HG02973 (cell line): ENCODE measurements around the gene IMMP2L.

Experiments
- ATAC-seq: cut with Tn5 transposase; IDR thresholded peaks from one replicate; pipeline ENCODE4 v1.9.1; 2021; ENCODE audit warnings: moderate library complexity; ENCODE audit not compliant: unreplicated experiment

The IMMP2L gene

GRCh38 chr7:110897538-110897937 lies 664.8 kb downstream of the IMMP2L start:
- no peak for ATAC-seq

DNA sequence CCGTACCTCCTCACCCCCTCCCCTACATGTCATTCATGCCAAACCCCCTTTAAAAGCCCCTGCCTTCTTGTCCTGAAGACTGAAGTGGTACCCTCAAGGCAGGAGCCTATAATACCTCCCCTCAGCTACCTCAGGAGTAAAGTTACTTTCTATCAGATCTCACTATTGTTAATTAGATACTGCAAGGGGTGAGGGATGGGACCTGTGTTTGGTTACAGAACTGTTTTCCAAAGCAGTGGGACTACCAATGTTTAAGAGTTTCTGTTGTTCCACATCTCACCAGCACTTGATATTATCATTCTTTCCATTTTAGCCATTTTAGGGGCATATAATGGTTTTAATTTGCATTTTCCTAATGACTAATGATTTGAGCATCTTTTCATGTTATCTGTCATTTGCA lies 668.2 kb downstream of the IMMP2L start:
- no peak for ATAC-seq

- ATAC-seq, result no peak
Measured at GRCh38 chr7:110891197-110891596, 671.1 kb downstream of the IMMP2L start.

DNA sequence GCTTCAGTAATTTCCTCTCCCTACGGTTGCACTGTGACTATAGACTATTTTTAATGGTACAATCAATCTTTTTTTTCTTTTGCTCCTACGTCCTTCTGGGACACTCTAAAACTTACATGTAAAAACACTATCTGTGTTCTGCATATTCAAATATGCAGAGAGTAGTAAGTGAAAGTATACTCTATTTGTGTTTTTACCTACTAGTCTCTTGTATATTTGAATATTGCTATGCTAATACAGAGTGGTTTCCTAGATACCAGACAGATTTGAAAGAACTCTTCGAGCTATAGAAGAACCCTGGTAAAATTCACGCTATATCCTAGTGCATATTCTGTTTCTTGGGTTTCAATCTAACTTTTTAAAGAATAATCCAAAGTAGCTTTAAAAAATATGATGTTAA lies 672.2 kb downstream of the IMMP2L start:
- ATAC-seq, result no peak

DNA sequence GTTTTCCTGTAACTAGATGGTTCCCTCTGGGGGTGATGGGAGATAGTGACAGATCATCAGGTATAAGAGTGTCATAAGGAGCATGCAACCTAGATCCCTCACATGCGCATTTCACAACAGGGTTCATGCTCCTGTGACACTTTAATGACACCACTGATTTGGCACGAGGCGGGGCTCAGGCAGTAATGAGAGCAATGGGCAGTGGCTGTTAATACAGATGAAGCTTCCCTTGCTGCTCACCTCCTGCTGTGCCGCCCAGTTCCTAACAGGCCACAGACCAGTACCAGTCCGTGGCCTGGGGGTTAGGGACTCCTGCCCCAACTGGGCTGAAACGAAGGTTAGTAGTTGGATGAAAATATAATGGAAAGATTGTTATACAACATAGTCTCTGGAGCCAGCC lies 673.0 kb downstream of the IMMP2L start:
- no peak for ATAC-seq

- no peak for ATAC-seq
Measured at GRCh38 chr7:110888641-110889040, 673.7 kb downstream of the IMMP2L start.

- ATAC-seq, result no peak
Measured at GRCh38 chr7:110885474-110885873, 676.8 kb downstream of the IMMP2L start.

GRCh38 chr7:110881721-110882120 lies 680.6 kb downstream of the IMMP2L start:
- ATAC-seq, result no peak

DNA sequence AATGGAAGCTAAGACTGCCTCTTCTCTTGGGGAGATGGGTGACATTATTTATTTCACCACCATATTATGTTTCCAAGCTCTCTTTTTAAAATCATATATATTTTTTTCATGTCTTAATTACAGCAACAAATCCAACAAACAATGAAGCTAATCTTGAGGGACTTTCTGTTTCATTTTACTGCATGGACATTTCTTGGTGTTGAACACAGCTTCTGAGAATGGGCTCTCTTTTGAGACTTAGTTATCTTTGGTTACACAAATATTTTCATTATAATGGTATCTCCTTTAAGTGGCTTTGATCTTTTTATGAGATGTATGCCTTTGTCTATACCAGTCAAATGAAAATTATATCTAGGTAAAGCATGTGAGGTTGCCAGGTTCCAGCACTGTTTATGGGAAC lies 681.3 kb downstream of the IMMP2L start:
- no peak for ATAC-seq

GRCh38 chr7:110877016-110877415 lies 685.3 kb downstream of the IMMP2L start:
- no peak for ATAC-seq

DNA sequence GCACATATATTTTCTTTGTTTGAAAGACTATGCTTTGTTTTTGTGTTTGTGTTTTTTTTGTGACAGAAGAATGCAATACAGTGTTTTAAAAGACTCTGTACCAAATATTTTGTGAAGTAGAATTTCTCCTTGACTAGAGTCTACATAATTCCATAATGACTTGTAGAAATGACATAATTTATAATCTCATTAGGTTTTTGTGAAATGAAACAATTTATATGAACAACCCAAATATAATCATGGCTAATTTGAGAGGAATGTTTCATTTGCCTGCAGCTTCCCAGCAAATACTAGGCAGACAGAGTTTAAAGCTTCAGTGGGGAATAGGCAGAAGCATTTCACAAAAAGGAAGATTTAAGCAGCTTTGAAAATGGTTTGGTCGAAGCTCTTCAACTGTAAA lies 686.9 kb downstream of the IMMP2L start:
- ATAC-seq, result no peak

- ATAC-seq, result no peak
Measured at GRCh38 chr7:110871856-110872255, 690.4 kb downstream of the IMMP2L start.

GRCh38 chr7:110870926-110871325 lies 691.4 kb downstream of the IMMP2L start:
- no peak for ATAC-seq

GRCh38 chr7:110868458-110868857 lies 693.8 kb downstream of the IMMP2L start:
- no peak for ATAC-seq

- no peak for ATAC-seq
Measured at GRCh38 chr7:110867771-110868170, 694.5 kb downstream of the IMMP2L start.

GRCh38 chr7:110863258-110863657 lies 699.0 kb downstream of the IMMP2L start:
- no peak for ATAC-seq

- no peak for ATAC-seq
Measured at GRCh38 chr7:110861163-110861562, 701.1 kb downstream of the IMMP2L start.

GRCh38 chr7:110857106-110857505 lies 705.2 kb downstream of the IMMP2L start:
- ATAC-seq, result no peak

- no peak for ATAC-seq
Measured at GRCh38 chr7:110856704-110857103, 705.6 kb downstream of the IMMP2L start.

GRCh38 chr7:110854651-110855050 lies 707.6 kb downstream of the IMMP2L start:
- ATAC-seq, result no peak

GRCh38 chr7:110854166-110854565 lies 708.1 kb downstream of the IMMP2L start:
- no peak for ATAC-seq

- ATAC-seq, result no peak
Measured at GRCh38 chr7:110853263-110853662, 709.0 kb downstream of the IMMP2L start.

- no peak for ATAC-seq
Measured at GRCh38 chr7:110852156-110852940, 709.9 kb downstream of the IMMP2L start.
